Smooth muscle cell (in vitro differentiated cells): Measurements from ENCODE around the gene DCAF8. TPM values are rescaled to one million over a fixed set of nuclear protein-coding genes. Genes with fewer than 3 reads are reported as not detected.

Source experiments
- DNase-seq: peaks from one replicate; lab custom pipeline; 2025; ENCODE audit not compliant: unreplicated experiment; lab: John Stamatoyannopoulos, UW
- H2AFZ ChIP-seq: fragments of 200-600 bp; sonication (generic); 2 replicates; pipeline ENCODE4 v1.6.0; 2016; ENCODE audit warnings: antibody characterized with exemption, low read depth, mild to moderate bottlenecking
- H3F3A ChIP-seq: fragments of 200-600 bp; sonication (generic); 2 replicates; pipeline ENCODE4 v1.6.0; 2017; ENCODE audit warnings: antibody characterized with exemption, low read depth
- H3K27ac ChIP-seq: fragments of 200-600 bp; sonication (generic); 2 replicates; pipeline ENCODE4 v1.5.1; 2016; ENCODE audit warnings: low read depth, mild to moderate bottlenecking
- H3K27me3 ChIP-seq: fragments of 200-600 bp; sonication (generic); 2 replicates; pipeline ENCODE4 v1.6.1; 2016; ENCODE audit warnings: low read depth, mild to moderate bottlenecking
- H3K36me3 ChIP-seq: fragments of 200-600 bp; sonication (generic); 2 replicates; pipeline ENCODE4 v1.5.1; 2016; ENCODE audit warnings: low read depth
- H3K4me1 ChIP-seq: fragments of 200-600 bp; sonication (generic); 2 replicates; pipeline ENCODE4 v1.5.1; 2016; ENCODE audit warnings: low read depth
- H3K4me2 ChIP-seq: fragments of 200-600 bp; sonication (generic); 2 replicates; pipeline ENCODE4 v1.6.0; 2016; ENCODE audit warnings: mild to moderate bottlenecking
- H3K4me3 ChIP-seq: fragments of 200-600 bp; sonication (generic); 2 replicates; pipeline ENCODE4 v1.5.1; 2016; ENCODE audit warnings: mild to moderate bottlenecking
- H3K79me2 ChIP-seq: fragments of 200-600 bp; sonication (generic); 2 replicates; pipeline ENCODE4 v1.6.0; 2016; ENCODE audit warnings: low read depth, mild to moderate bottlenecking
- H3K9ac ChIP-seq: fragments of 200-600 bp; sonication (generic); 2 replicates; pipeline ENCODE4 v1.6.0; 2016; ENCODE audit warnings: low read depth
- H3K9me3 ChIP-seq: fragments of 200-600 bp; sonication (generic); replicated peaks from 2 replicates; pipeline ENCODE4 v1.5.1; 2016; ENCODE audit warnings: low read depth
- H4K20me1 ChIP-seq: fragments of 200-600 bp; sonication (generic); 2 replicates; pipeline ENCODE4 v1.6.0; 2016; ENCODE audit warnings: low read depth
- WGBS: methylation state at CpG from one replicate; pipeline ENCODE4 v1.1.7; 2016; ENCODE audit warnings: low lambda C conversion rate; 5-methylcytosine and 5-hydroxymethylcytosine counted together
- polyA plus RNA-seq: library from polyadenylated mRNA; unstranded; fragments of >200 nt; fragmentation: Nextera tagmentation; extraction: Ambion mirVana; gene quantifications from 2 replicates; pipeline ENCODE4 v1.2.1, GENCODE V29; 2016
- total RNA-seq: library from RNA; depleted of rRNA; stranded (reverse); fragments of >200 nt; gene quantifications from 2 replicates; pipeline ENCODE4 v1.2.3, GENCODE V29; 2014
- TF ChIP-seq, protein P1 (sequence below): fragments of 200-600 bp; sonication (generic); IDR thresholded peaks from 2 replicates; pipeline ENCODE4 v1.5.1; 2017; ENCODE audit warnings: borderline replicate concordance, mild to moderate bottlenecking, antibody characterized with exemption; ENCODE audit not compliant: insufficient read depth, poor library complexity, severe bottlenecking

The DCAF8 gene
- total and polyA plus RNA-seq, 2 experiments from 2014 or later, result 63.6 to 79.9 TPM

DNA sequence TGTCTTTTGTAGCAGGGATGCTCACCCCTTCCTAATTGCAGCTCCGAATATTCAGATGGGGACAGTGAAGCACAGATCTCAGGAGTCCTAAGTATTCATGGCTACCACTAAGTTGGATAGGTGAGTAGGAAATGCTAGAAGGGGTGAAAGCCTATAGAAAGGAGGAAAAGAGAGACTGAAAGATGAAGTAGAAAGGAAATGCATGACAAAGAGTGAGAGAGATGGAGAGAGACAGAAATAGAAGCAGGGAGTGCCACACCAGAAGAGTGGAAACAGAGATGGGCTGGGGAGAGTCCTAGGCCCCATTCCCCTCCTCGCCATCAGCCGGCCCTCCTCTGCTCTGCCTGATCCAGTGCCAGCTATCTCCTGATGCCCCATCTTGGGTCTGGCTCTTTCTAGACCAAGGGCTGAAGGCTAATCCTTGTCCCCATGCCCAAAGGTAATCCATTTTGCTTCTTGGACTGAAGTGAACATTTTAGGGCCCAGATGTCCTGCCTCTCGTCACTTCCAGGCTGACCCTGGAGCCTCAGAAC lies 55.2 kb downstream of the DCAF8 start:
- peak overlapping the region; percentile 88 for H3K4me2 ChIP-seq
- peaks cover 38% of the 10 kb centered on the region for H3K79me2 ChIP-seq
- WGBS, result 92% methylated on average over 4 of the region's 4 CpGs
- H3K27ac ChIP-seq, result peak overlapping the region; percentile 95
- H4K20me1 ChIP-seq, result peaks cover 57% of the 10 kb centered on the region
- no peaks in the 10 kb centered on the region for H3K9me3 ChIP-seq
- H2AFZ ChIP-seq, result no peak overlapping the region
- no peak overlapping the region for H3K9ac ChIP-seq
- H3K36me3 ChIP-seq, result no peaks in the 10 kb centered on the region
- DNase-seq, result no peak
- peaks cover 65% of the 10 kb centered on the region for H3K4me1 ChIP-seq
- H3F3A ChIP-seq, result peaks cover 19% of the 10 kb centered on the region
- H3K27me3 ChIP-seq, result no peaks in the 10 kb centered on the region
- H3K4me3 ChIP-seq, result no peak overlapping the region
- TF ChIP-seq, protein P1, sequence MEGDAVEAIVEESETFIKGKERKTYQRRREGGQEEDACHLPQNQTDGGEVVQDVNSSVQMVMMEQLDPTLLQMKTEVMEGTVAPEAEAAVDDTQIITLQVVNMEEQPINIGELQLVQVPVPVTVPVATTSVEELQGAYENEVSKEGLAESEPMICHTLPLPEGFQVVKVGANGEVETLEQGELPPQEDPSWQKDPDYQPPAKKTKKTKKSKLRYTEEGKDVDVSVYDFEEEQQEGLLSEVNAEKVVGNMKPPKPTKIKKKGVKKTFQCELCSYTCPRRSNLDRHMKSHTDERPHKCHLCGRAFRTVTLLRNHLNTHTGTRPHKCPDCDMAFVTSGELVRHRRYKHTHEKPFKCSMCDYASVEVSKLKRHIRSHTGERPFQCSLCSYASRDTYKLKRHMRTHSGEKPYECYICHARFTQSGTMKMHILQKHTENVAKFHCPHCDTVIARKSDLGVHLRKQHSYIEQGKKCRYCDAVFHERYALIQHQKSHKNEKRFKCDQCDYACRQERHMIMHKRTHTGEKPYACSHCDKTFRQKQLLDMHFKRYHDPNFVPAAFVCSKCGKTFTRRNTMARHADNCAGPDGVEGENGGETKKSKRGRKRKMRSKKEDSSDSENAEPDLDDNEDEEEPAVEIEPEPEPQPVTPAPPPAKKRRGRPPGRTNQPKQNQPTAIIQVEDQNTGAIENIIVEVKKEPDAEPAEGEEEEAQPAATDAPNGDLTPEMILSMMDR, result no peak

DNA sequence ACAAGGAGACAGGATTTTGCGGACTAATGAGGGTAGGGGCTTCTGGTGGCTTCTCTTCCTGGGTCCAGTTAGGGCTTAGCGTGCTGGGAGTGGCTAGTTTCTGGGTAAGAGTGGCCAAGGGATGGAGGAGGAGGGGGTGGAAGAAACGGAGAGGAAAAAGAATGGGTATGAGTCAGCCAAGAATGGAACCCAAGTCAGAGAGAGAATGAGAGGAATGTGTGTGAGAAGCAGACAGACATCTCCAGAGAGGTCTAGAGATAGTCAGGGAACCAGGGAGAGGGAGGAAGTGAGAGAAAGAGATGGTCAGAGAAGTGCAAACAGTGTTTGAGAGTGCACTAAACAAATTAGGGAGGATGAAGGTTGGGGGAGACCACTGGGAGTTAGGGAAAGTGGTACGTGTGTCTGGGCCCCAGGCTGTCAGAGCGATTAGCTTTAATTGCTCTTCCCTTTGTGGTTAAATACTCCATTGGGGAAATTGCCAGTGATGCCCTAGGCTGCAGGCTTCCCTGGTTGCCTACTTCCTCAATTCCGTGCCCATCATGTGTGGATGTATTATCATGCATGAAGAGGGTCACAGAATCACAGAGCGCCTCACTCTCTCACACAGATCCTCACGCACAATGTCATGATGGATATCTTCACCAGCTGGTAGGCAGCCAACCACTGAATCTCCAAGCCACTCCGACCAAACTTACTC lies 55.8 kb downstream of the DCAF8 start:
- TF ChIP-seq, protein P1, result no peak
- Histone ChIP-seq H3K4me1 (peaks cover 59% of the 10 kb centered on the region), H3K4me3 (peak overlapping the region; percentile 93), H3K27me3 (no peaks in the 10 kb centered on the region), H4K20me1 (peaks cover 51% of the 10 kb centered on the region), H3K9me3 (no peaks in the 10 kb centered on the region), H3K79me2 (peaks cover 38% of the 10 kb centered on the region), H3F3A (peaks cover 19% of the 10 kb centered on the region), H3K4me2 (peak overlapping the region; percentile 88), H2AFZ (no peak overlapping the region), H3K9ac (peak overlapping the region; percentile 98), H3K27ac (peak overlapping the region; percentile 95), H3K36me3 (no peaks in the 10 kb centered on the region)
- 28% methylated on average over 9 of the region's 9 CpGs for WGBS
- no peak for DNase-seq

DNA sequence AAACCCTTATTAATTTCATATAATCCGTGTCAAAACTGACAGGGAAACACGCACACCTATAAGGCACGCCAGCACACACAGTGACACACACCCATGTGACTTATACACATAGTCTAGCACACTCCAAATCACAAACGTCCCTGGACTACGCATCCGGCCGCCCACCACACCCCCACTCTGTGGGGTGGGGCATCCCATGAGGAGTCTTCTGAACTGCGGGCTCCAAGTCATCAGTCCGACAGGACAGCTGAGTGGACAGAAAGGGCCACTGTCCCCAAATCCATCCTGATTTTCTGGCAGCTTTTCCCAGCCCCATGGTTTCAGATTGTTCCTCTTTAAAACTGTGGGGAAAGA lies 56.3 kb downstream of the DCAF8 start:
- Histone ChIP-seq H4K20me1 (peaks cover 46% of the 10 kb centered on the region), H3K9me3 (no peaks in the 10 kb centered on the region), H2AFZ (no peak overlapping the region), H3K36me3 (no peaks in the 10 kb centered on the region), H3F3A (peaks cover 19% of the 10 kb centered on the region), H3K79me2 (peaks cover 38% of the 10 kb centered on the region), H3K4me2 (peak overlapping the region; percentile 88), H3K27me3 (no peaks in the 10 kb centered on the region), H3K27ac (peak overlapping the region; percentile 95), H3K4me1 (peaks cover 55% of the 10 kb centered on the region), H3K9ac (peak overlapping the region; percentile 98), H3K4me3 (peak overlapping the region; percentile 93)
- DNase-seq, result no peak
- TF ChIP-seq, protein P1, result no peak
- 0% methylated on average over 9 of the region's 9 CpGs for WGBS
